Right cardiac atrium (tissue), 5 donors: ENCODE results near the gene C11orf91. TPM values are rescaled to one million over a fixed set of nuclear protein-coding genes. Genes with fewer than 3 reads are reported as not detected.
"Not testable (repeated sequence)": the region's sequence is repeated elsewhere in the genome, so short reads cannot be mapped to it uniquely, and the experiment has no call there.

Experiments used
- ATAC-seq, 2 donors: fragments of 200-7000 bp; cut with Tn5 transposase; one replicate each; pipeline versions ENCODE4 v1.8.0 to v1.9.1; 2020; ENCODE audit warnings: moderate library complexity in 2 of 2, mild to moderate bottlenecking in 1 of 2
- DNase-seq, 3 donors: peaks; one replicate each; pipeline ENCODE4 v3.0.0-alpha.2; 2020
- H3K27ac ChIP-seq: one replicate; pipeline ENCODE4 v1.5.1; 2013; ENCODE audit warnings: mild to moderate bottlenecking, low read length, control low read depth, moderate library complexity
- H3K27me3 ChIP-seq: one replicate; pipeline ENCODE4 v1.6.1; 2013; ENCODE audit not compliant: control insufficient read depth, insufficient read depth
- H3K4me1 ChIP-seq: one replicate; pipeline ENCODE4 v1.6.1; 2013; ENCODE audit warnings: low read length; ENCODE audit not compliant: control insufficient read depth, insufficient read depth
- H3K4me3 ChIP-seq: one replicate; pipeline ENCODE4 v1.5.1; 2013; ENCODE audit warnings: low read length, control low read depth
- H3K9me3 ChIP-seq: one replicate; pipeline ENCODE4 v1.6.1; 2013; ENCODE audit warnings: low read length; ENCODE audit not compliant: control insufficient read depth
- WGBS: extraction: QIAGEN DNeasy Blood & Tissue Kit; methylation state at CpG from one replicate; pipeline ENCODE4 v1.1.7; 2013; 5-methylcytosine and 5-hydroxymethylcytosine counted together
- intact Hi-C, 4 donors: fragments of 100-400 bp; cut with DNase I; formaldehyde crosslinking; loops; one replicate each; pipeline versions ENCODE4 v1.11.0 to v1.14.0; 2022 to 2023
- polyA plus RNA-seq: library from polyadenylated mRNA; stranded (reverse); fragments of 200-250 nt; gene quantifications from one replicate; pipeline ENCODE4 v1.2.3, GENCODE V29; 2013
- total RNA-seq, 4 donors: library from RNA; stranded (reverse); fragmentation: NEBNext Ultra II Directional; extraction: Animal tissue kit (Norgen Biotek cat#: 25700); gene quantifications; one replicate each; pipeline ENCODE4 v1.2.1, GENCODE V29; 2021
- donor health status: healthy with polysubstance abuse.
- donor health status: DM: no; HTN: yes; CAD: no.
- donor health status: DM: no; HTN: no; CAD: no.
- donor health status: DM: no; HTN: yes; CAD: no; lungs with severe emphysema.
- donor health status: DM: yes; HTN: yes; CAD: no.

The C11orf91 gene
- total and polyA plus RNA-seq, 5 donors: 1.9 TPM; not detected in 4

- intact Hi-C loops: no loop called here
- Histone ChIP-seq H3K27me3 (no peaks in the 10 kb centered on the region), H3K27ac (peak overlapping the region; percentile 99), H3K9me3 (no peaks in the 10 kb centered on the region), H3K4me3 (no peak overlapping the region), H3K4me1 (peaks cover 29% of the 10 kb centered on the region)
- ATAC-seq (peak in 1 of 2 donors; percentile 26), DNase-seq (no peak)
- WGBS: 22% methylated on average over 1 of the region's 1 CpG
Measured at GRCh38 chr11:33721426-33721825, 20.8 kb upstream of the C11orf91 start.

- ATAC-seq: no peak
- no peak overlapping the region for H3K27ac ChIP-seq
- WGBS: 87% methylated on average over 5 of the region's 5 CpGs
- intact Hi-C loops: no loop called here
- no peaks in the 10 kb centered on the region for H3K9me3 ChIP-seq
- H3K27me3 ChIP-seq: no peaks in the 10 kb centered on the region
- no peak overlapping the region for H3K4me3 ChIP-seq
- peaks cover 27% of the 10 kb centered on the region for H3K4me1 ChIP-seq
- no peak for DNase-seq
Measured at GRCh38 chr11:33719587-33719986, 19.0 kb upstream of the C11orf91 start.

- Histone ChIP-seq H3K27ac (no peak overlapping the region), H3K27me3 (no peaks in the 10 kb centered on the region), H3K9me3 (no peaks in the 10 kb centered on the region), H3K4me3 (no peak overlapping the region), H3K4me1 (peaks cover 18% of the 10 kb centered on the region)
- DNase-seq (no peak), ATAC-seq (no peak)
- 74% methylated on average over 2 of the region's 2 CpGs for WGBS
- intact Hi-C loops: no loop called here
Measured at GRCh38 chr11:33718440-33718839, 17.8 kb upstream of the C11orf91 start.

- WGBS: 83% methylated on average over 2 of the region's 2 CpGs
Measured at GRCh38 chr11:33716243-33716642, 15.6 kb upstream of the C11orf91 start.

DNA sequence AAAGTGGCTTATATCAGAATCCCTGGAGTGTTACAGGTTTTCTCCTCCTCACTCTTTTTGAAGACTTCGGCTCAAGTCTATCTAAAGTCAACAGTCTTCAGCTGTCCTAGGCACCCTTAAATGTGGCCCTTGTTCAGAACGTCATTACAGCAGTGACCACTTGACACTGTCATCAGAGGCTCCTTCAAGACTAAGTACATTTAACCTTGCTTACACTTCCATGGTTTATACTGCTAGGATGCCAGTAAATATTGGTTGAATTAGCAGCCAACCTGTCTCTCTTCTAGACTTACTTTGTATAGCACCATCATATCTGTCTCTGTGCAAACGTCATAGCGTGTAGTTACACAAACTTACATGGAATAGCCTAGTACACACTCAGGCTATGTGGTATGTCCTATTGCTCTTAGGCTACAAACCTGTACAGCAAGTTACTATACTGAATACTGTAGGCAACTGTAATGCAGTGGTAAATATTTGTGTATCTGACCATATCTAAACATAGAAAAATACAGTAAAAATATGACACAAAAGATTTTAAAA lies 13.3 kb upstream of the C11orf91 start:
- no peak for DNase-seq
- ATAC-seq: no peak
- Histone ChIP-seq H3K4me1 (peaks cover 10% of the 10 kb centered on the region), H3K9me3 (no peaks in the 10 kb centered on the region), H3K27ac (no peak overlapping the region), H3K4me3 (no peak overlapping the region), H3K27me3 (no peaks in the 10 kb centered on the region)
- whole genome bisulfite sequencing: 75% methylated on average over 4 of the region's 4 CpGs
- intact Hi-C loops: no loop called here

More at GRCh38 chr11:33716243-33716642, 15.6 kb upstream of the C11orf91 start:
- H3K4me3 ChIP-seq: no peak overlapping the region
- H3K27me3 ChIP-seq: no peaks in the 10 kb centered on the region
- peak overlapping the region; percentile 67 for H3K27ac ChIP-seq
- H3K4me1 ChIP-seq: peaks cover 3% of the 10 kb centered on the region
- DNase-seq (no peak), ATAC-seq (no peak)
- H3K9me3 ChIP-seq: no peaks in the 10 kb centered on the region
- intact Hi-C loops: no loop called here

DNA sequence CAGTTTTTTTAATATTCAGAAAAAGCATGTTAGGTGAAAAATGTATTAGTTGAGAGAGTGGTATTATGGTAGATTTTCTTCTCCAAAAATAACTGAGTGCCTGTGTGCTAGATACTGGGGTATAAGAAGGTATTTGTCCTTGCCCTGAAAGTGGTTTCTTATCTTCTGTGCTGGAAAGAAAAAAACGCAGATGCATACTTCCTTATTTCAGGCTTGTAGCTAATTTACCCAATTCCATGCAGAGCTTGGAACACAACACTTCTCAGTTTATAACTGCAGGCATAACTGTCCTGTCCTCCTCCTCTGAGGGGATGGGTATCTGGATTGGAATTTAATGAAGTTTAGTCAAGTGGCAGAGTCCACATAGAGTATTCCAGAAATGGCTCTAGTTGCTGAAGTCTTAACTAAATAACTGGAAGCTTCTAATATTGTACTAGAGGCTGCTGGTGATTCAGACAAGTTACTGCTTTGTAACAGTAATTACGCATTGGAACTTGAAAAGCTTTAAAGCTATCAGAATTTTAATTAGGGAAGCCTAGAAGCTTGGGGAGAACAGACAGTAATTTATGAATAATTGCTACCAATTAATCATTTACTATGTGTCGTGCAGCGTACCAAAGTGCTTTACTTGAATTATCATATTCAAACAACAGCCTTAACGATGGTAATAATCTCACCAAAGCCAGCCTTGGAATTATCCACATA lies 12.7 kb upstream of the C11orf91 start:
- intact Hi-C loops: no loop called here

GRCh38 chr11:33712436-33712835 lies 11.8 kb upstream of the C11orf91 start:
- DNase-seq (no peak), ATAC-seq (no peak)
- 86% methylated on average over 3 of the region's 3 CpGs for WGBS
- Histone ChIP-seq H3K9me3 (no peaks in the 10 kb centered on the region), H3K4me3 (no peak overlapping the region), H3K4me1 (peaks cover 14% of the 10 kb centered on the region), H3K27ac (no peak overlapping the region), H3K27me3 (no peaks in the 10 kb centered on the region)
- intact Hi-C loops: no loop called here

More for the DNA sequence above, 12.7 kb upstream of the C11orf91 start:
- Histone ChIP-seq H3K27ac (no peak overlapping the region), H3K4me1 (peaks cover 10% of the 10 kb centered on the region), H3K9me3 (no peaks in the 10 kb centered on the region), H3K27me3 (no peaks in the 10 kb centered on the region), H3K4me3 (no peak overlapping the region)
- ATAC-seq: no peak
- no peak for DNase-seq
- WGBS: 76% methylated on average over 5 of the region's 5 CpGs

DNA sequence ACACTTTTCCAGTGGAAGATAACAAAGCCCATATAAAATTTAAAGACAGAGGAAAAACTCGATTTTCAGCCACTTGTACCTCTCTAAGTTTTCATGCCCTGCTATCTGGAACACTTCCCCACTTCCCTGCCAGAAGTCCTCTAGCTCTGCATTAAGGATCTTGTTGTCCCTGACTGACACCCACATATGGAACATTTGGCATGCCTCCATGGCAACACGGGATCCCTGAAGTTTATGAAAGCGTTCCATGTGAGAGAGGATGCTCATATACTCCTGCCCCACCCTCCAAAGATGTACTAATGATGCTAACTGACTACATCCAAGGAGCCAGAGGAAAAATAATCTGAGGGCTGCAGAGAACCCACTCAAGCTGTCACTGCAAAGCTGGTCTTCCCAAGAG lies 8.8 kb upstream of the C11orf91 start:
- no peak for DNase-seq
- no peaks in the 10 kb centered on the region for H3K27me3 ChIP-seq
- peak in 1 of 2 donors; percentile 25 for ATAC-seq
- H3K27ac ChIP-seq: no peak overlapping the region
- WGBS: 19% methylated on average over 3 of the region's 3 CpGs
- H3K9me3 ChIP-seq: no peaks in the 10 kb centered on the region
- intact Hi-C loops: no loop called here
- H3K4me3 ChIP-seq: no peak overlapping the region
- H3K4me1 ChIP-seq: peaks cover 23% of the 10 kb centered on the region

- H3K27ac ChIP-seq: no peak overlapping the region
- ATAC-seq (no peak), DNase-seq (no peak)
- intact Hi-C loops: no loop called here
- 82% methylated on average over 1 of the region's 1 CpG for WGBS
- H3K4me1 ChIP-seq: peaks cover 26% of the 10 kb centered on the region
- no peak overlapping the region for H3K4me3 ChIP-seq
- no peaks in the 10 kb centered on the region for H3K27me3 ChIP-seq
- H3K9me3 ChIP-seq: no peaks in the 10 kb centered on the region
Measured at GRCh38 chr11:33708985-33709384, 8.4 kb upstream of the C11orf91 start.

GRCh38 chr11:33707831-33708230 lies 7.2 kb upstream of the C11orf91 start:
- DNase-seq, H3K9me3 ChIP-seq, H3K27me3 ChIP-seq, H3K4me3 ChIP-seq, intact Hi-C loops: not testable (repeated sequence)
- peak overlapping the region; percentile 69 for H3K27ac ChIP-seq
- H3K4me1 ChIP-seq: peaks cover 34% of the 10 kb centered on the region
- ATAC-seq: peak; percentile 53 to 66
- 51% methylated on average over 2 of the region's 2 CpGs for WGBS

GRCh38 chr11:33706966-33707365 lies 6.3 kb upstream of the C11orf91 start:
- H3K9me3 ChIP-seq: no peaks in the 10 kb centered on the region
- no peaks in the 10 kb centered on the region for H3K27me3 ChIP-seq
- H3K4me3 ChIP-seq: no peak overlapping the region
- H3K4me1 ChIP-seq: peaks cover 34% of the 10 kb centered on the region
- peak overlapping the region; percentile 70 for H3K27ac ChIP-seq
- ATAC-seq (no peak), DNase-seq (no peak)
- WGBS: 71% methylated on average over 2 of the region's 2 CpGs
- intact Hi-C loops: no loop called here
